CD14-positive monocyte (primary cell): ENCODE data around the gene GTF2H1. TPM values are rescaled to one million over a fixed set of nuclear protein-coding genes. Genes with fewer than 3 reads are reported as not detected.

ENCODE experiments used
- DNase-seq, 3 donors: peaks; one replicate each; pipeline ENCODE4 v3.0.0-alpha.2; 2011 to 2022
- H2AFZ ChIP-seq: 2 replicates; pipeline ENCODE4 v1.6.0; 2012; ENCODE audit warnings: mild to moderate bottlenecking, low read depth, low read length, inconsistent platforms; ENCODE audit not compliant: insufficient read depth, poor library complexity, severe bottlenecking
- H3K27ac ChIP-seq, 2 donors: 1 replicate in 1 of 2; 2 replicates in 1 of 2; pipeline ENCODE4 v1.5.1; 2012 to 2013; ENCODE audit warnings: low read length in 2 of 2, control low read depth in 1 of 2, inconsistent platforms in 1 of 2, low read depth in 1 of 2, mild to moderate bottlenecking in 1 of 2
- H3K27me3 ChIP-seq, 2 donors: one replicate each; pipeline versions ENCODE4 v1.6.0 to v1.6.1; 2011 to 2013; ENCODE audit warnings: low read length in 2 of 2; ENCODE audit not compliant: control insufficient read depth in 2 of 2, insufficient read depth in 2 of 2
- H3K36me3 ChIP-seq, 2 donors: replicated peaks in 1 of 2; 1 replicate in 1 of 2; 2 replicates in 1 of 2; pipeline versions ENCODE4 v1.5.1 to v1.6.1; 2012 to 2013; ENCODE audit warnings: low read length in 2 of 2, control low read depth in 1 of 2, inconsistent platforms in 1 of 2, mild to moderate bottlenecking in 1 of 2; ENCODE audit not compliant: insufficient read depth in 2 of 2, control insufficient read depth in 1 of 2
- H3K4me1 ChIP-seq, 2 donors: 1 replicate in 1 of 2; 2 replicates in 1 of 2; pipeline versions ENCODE4 v1.5.1 to v1.6.1; 2012 to 2013; ENCODE audit warnings: low read length in 2 of 2, control low read depth in 1 of 2, inconsistent platforms in 1 of 2, mild to moderate bottlenecking in 1 of 2, moderate library complexity in 1 of 2; ENCODE audit not compliant: insufficient read depth in 2 of 2, control insufficient read depth in 1 of 2
- H3K4me2 ChIP-seq: replicated peaks from 2 replicates; pipeline ENCODE3; 2012; ENCODE audit warnings: low read length, moderate library complexity, mild to moderate bottlenecking; ENCODE audit not compliant: poor library complexity, severe bottlenecking; ENCODE audit errors: extremely low read depth
- H3K4me3 ChIP-seq, 3 experiments: fragments of 200-600 bp in 1 of 3; sonication (generic) in 1 of 3; replicated peaks in 1 of 3; 1 replicate in 2 of 3; 2 replicates in 1 of 3; pipeline ENCODE4 v1.5.1; 2011 to 2013; ENCODE audit warnings: low read length in 3 of 3, mild to moderate bottlenecking in 3 of 3, control low read depth in 2 of 3, low read depth in 2 of 3, inconsistent platforms in 1 of 3, moderate library complexity in 1 of 3
- H3K79me2 ChIP-seq: 2 replicates; pipeline ENCODE4 v1.6.0; 2012; ENCODE audit warnings: mild to moderate bottlenecking, control low read depth, inconsistent platforms, low read length, moderate library complexity; ENCODE audit not compliant: insufficient read depth
- H3K9ac ChIP-seq: 2 replicates; pipeline ENCODE4 v1.6.0; 2017; ENCODE audit warnings: low read length, mild to moderate bottlenecking; ENCODE audit not compliant: insufficient read depth, poor library complexity, severe bottlenecking
- H3K9me3 ChIP-seq, 2 donors: replicated peaks in 1 of 2; 1 replicate in 1 of 2; 2 replicates in 1 of 2; pipeline versions ENCODE4 v1.5.1 to v1.6.1; 2012 to 2013; ENCODE audit warnings: low read length in 2 of 2, control low read depth in 1 of 2; ENCODE audit not compliant: control insufficient read depth in 1 of 2, insufficient read depth in 1 of 2
- H4K20me1 ChIP-seq: 2 replicates; pipeline ENCODE4 v1.6.0; 2012; ENCODE audit warnings: mild to moderate bottlenecking, low read length, control low read depth, moderate library complexity; ENCODE audit not compliant: insufficient read depth
- H3K27ac Mint-ChIP-seq, 7 donors: one replicate each; pipeline ENCODE4 v1.8.0; 2020; ENCODE audit warnings: mild to moderate bottlenecking in 7 of 7, mixed read lengths in 7 of 7, moderate library complexity in 6 of 7, inconsistent platforms in 2 of 7
- H3K27me3 Mint-ChIP-seq, 3 donors: one replicate each; pipeline ENCODE4 v1.8.0; 2021 to 2022; ENCODE audit warnings: low read depth in 3 of 3, mild to moderate bottlenecking in 3 of 3, mixed read lengths in 3 of 3, moderate library complexity in 3 of 3, inconsistent platforms in 1 of 3
- H3K36me3 Mint-ChIP-seq, 2 donors: one replicate each; pipeline ENCODE4 v1.8.0; 2020; ENCODE audit warnings: mixed read lengths in 2 of 2, inconsistent platforms in 1 of 2, mild to moderate bottlenecking in 1 of 2
- H3K4me1 Mint-ChIP-seq: one replicate; pipeline ENCODE4 v1.8.0; 2020; ENCODE audit warnings: mild to moderate bottlenecking, mixed read lengths
- H3K4me3 Mint-ChIP-seq, 2 donors: one replicate each; pipeline ENCODE4 v1.8.0; 2020; ENCODE audit warnings: mild to moderate bottlenecking in 2 of 2, mixed read lengths in 2 of 2, moderate library complexity in 1 of 2
- H3K9me3 Mint-ChIP-seq, 7 donors: one replicate each; pipeline ENCODE4 v1.8.0; 2020 to 2022; ENCODE audit warnings: mixed read lengths in 7 of 7, mild to moderate bottlenecking in 6 of 7, moderate library complexity in 6 of 7, inconsistent platforms in 2 of 7
- CTCF ChIP-seq: fragments of 200-600 bp; IDR thresholded peaks from one replicate; pipeline ENCODE4 v1.8.0; 2022; ENCODE audit warnings: antibody characterized with exemption, mild to moderate bottlenecking
- WGBS: methylation state at CpG from one replicate; pipeline ENCODE4 v1.1.5; 2013; ENCODE audit warnings: missing lambda C conversion rate; ENCODE audit not compliant: insufficient coverage; 5-methylcytosine and 5-hydroxymethylcytosine counted together
- intact Hi-C, 2 donors: fragments of 100-400 bp; cut with micrococcal nuclease; formaldehyde crosslinking; loops; one replicate each; pipeline versions ENCODE4 v1.15.0 to v1.15.1; 2023
- polyA plus RNA-seq, 3 donors: library from polyadenylated mRNA; depleted of rRNA in 1 of 3; unstranded in 2 of 3; stranded (reverse) in 1 of 3; fragments of 300-500 nt in 2 of 3; fragments of >200 nt in 1 of 3; fragmentation: Illumina TruSeq in 2 of 3; gene quantifications; 1 replicate in 2 of 3; 2 replicates in 1 of 3; pipeline ENCODE4 v1.2.3, GENCODE V29; 2012 to 2021

GTF2H1 gene
- polyA plus RNA-seq, 3 donors: 23.0 to 26.6 (median 26.2) TPM

GRCh38 chr11:18390088-18390487, 67.7 kb downstream of the GTF2H1 start:
- Histone ChIP-seq H3K9me3 (no peaks in the 10 kb centered on the region), H3K79me2 (peaks cover 13% of the 10 kb centered on the region), H4K20me1 (peaks cover 7% of the 10 kb centered on the region), H3K9ac (no peak overlapping the region), H3K4me1 (peaks cover 9 to 14% of the 10 kb centered on the region in 2 donors), H3K4me3 (no peak overlapping the region), H2AFZ (no peak overlapping the region), H3K36me3 (no peaks in the 10 kb centered on the region), H3K27ac (no peak overlapping the region), H3K4me2 (no peak overlapping the region), H3K27me3 (no peaks in the 10 kb centered on the region)
- WGBS: 100% methylated on average over 1 of the region's 3 CpGs
- peak overlapping the region in 1 of 7 donors; percentile 1 for H3K27ac Mint-ChIP-seq
- no peaks in the 10 kb centered on the region for H3K36me3 Mint-ChIP-seq
- no peak overlapping the region for H3K4me3 Mint-ChIP-seq
- peaks cover 0 to 5% (median 1%) of the 10 kb centered on the region in 3 donors for H3K27me3 Mint-ChIP-seq
- no peak for TF ChIP-seq CTCF
- no peak for DNase-seq
- H3K9me3 Mint-ChIP-seq: peaks cover 0 to 2% (median 0%) of the 10 kb centered on the region in 7 donors
- intact Hi-C loops: loop anchor here (5.0 to 10.0 kb wide), 4 partner anchors 132 to 245 kb away; partner anchors contain the start of genes SAA2 (in 1 of the 2), SPTY2D1 (in 1 of the 2) and TSG101 (in 1 of the 2)
- H3K4me1 Mint-ChIP-seq: peaks cover 17% of the 10 kb centered on the region

- no peak overlapping the region for H3K9ac ChIP-seq
- peaks cover 10 to 11% of the 10 kb centered on the region in 2 donors for H3K36me3 ChIP-seq
- H3K4me2 ChIP-seq: no peak overlapping the region
- no peak for TF ChIP-seq CTCF
- H3K4me1 ChIP-seq: peaks cover 20 to 28% of the 10 kb centered on the region in 2 donors
- H3K79me2 ChIP-seq: peaks cover 38% of the 10 kb centered on the region
- peaks cover 0 to 2% (median 0%) of the 10 kb centered on the region in 7 donors for H3K9me3 Mint-ChIP-seq
- intact Hi-C loops: loop anchor here (5.0 to 10.0 kb wide), 4 partner anchors 130 to 242 kb away; partner anchors contain the start of genes SAA2 (in 1 of the 2), SPTY2D1 (in 1 of the 2) and TSG101 (in 1 of the 2)
- H3K4me1 Mint-ChIP-seq: peaks cover 23% of the 10 kb centered on the region
- no peak overlapping the region for H3K4me3 ChIP-seq
- WGBS: 51% methylated on average over 2 of the region's 4 CpGs
- peaks cover 27% of the 10 kb centered on the region for H4K20me1 ChIP-seq
- no peaks in the 10 kb centered on the region for H3K9me3 ChIP-seq
- no peaks in the 10 kb centered on the region for H3K27me3 ChIP-seq
- peak overlapping the region; percentile 41 for H2AFZ ChIP-seq
- no peak for DNase-seq
- H3K36me3 Mint-ChIP-seq: peaks cover 6 to 10% of the 10 kb centered on the region in 2 donors
- peaks cover 0 to 6% (median 0%) of the 10 kb centered on the region in 3 donors for H3K27me3 Mint-ChIP-seq
- no peak overlapping the region for H3K27ac ChIP-seq
- H3K27ac Mint-ChIP-seq: peak overlapping the region in 2 of 7 donors; percentile 52 to 57
- no peak overlapping the region for H3K4me3 Mint-ChIP-seq
Measured at GRCh38 chr11:18392434-18393321, 70.3 kb downstream of the GTF2H1 start.
